HG03108 (cell line): Measurements from ENCODE around the gene MYO15A.
A peak's percentile ranks its signal among the peaks of the same experiment; 100 is the strongest.

Experiments
- ATAC-seq: cut with Tn5 transposase; IDR thresholded peaks from one replicate; pipeline ENCODE4 v1.9.1; 2021; ENCODE audit warnings: moderate library complexity; ENCODE audit not compliant: unreplicated experiment

The MYO15A gene

GRCh38 chr17:18183334-18184142 lies 75.0 kb downstream of the MYO15A start, which contains the start of gene ALKBH5:
TSS of gene ALKBH5 (plus strand) at chr17:18183828. CDS start at chr17:18184244, 416 bp downstream.
- peak; percentile 72 for ATAC-seq

GRCh38 chr17:18184143-18185031 lies 75.8 kb downstream of the MYO15A start:
- ATAC-seq = no peak

- no peak for ATAC-seq
Observed at GRCh38 chr17:18185391-18185790, 76.8 kb downstream of the MYO15A start.

- no peak for ATAC-seq
Observed at GRCh38 chr17:18185832-18186626, 77.5 kb downstream of the MYO15A start.

- no peak for ATAC-seq
Observed at GRCh38 chr17:18186627-18186982, 78.0 kb downstream of the MYO15A start.

- ATAC-seq = no peak
Observed at GRCh38 chr17:18187226-18187625, 78.7 kb downstream of the MYO15A start.

GRCh38 chr17:18187821-18188761 lies 79.5 kb downstream of the MYO15A start:
- ATAC-seq = no peak

GRCh38 chr17:18190628-18191235 lies 82.2 kb downstream of the MYO15A start:
- no peak for ATAC-seq

GRCh38 chr17:18191236-18191667 lies 82.7 kb downstream of the MYO15A start:
- ATAC-seq = no peak

- ATAC-seq = no peak
Observed at GRCh38 chr17:18191967-18192366, 83.4 kb downstream of the MYO15A start.

GRCh38 chr17:18194394-18194793 lies 85.8 kb downstream of the MYO15A start:
- no peak for ATAC-seq

GRCh38 chr17:18194804-18195203 lies 86.2 kb downstream of the MYO15A start:
- ATAC-seq = no peak

- ATAC-seq = no peak
Observed at GRCh38 chr17:18195246-18195645, 86.7 kb downstream of the MYO15A start.

GRCh38 chr17:18197535-18198194 lies 89.1 kb downstream of the MYO15A start:
- no peak for ATAC-seq

GRCh38 chr17:18198530-18198929 lies 90.0 kb downstream of the MYO15A start:
- ATAC-seq = no peak

- no peak for ATAC-seq
Observed at GRCh38 chr17:18201108-18201507, 92.6 kb downstream of the MYO15A start.

- ATAC-seq = no peak
Observed at GRCh38 chr17:18203308-18203707, 94.8 kb downstream of the MYO15A start.

- no peak for ATAC-seq
Observed at GRCh38 chr17:18205861-18206260, 97.3 kb downstream of the MYO15A start.

GRCh38 chr17:18206962-18207361 lies 98.4 kb downstream of the MYO15A start:
- ATAC-seq = no peak
